ENCODE data around the gene FAM120C. TPM values are rescaled to one million over a fixed set of nuclear protein-coding genes. Genes with fewer than 3 reads are reported as not detected.

The FAM120C gene
- total RNA-seq (2013), result 2.1 TPM
- polyA plus RNA-seq (1 to 10 TPM; 1.7 to 2.6 (median 1.8) TPM), polyA minus RNA-seq (2.6 and 4.2 TPM in 2 replicates), total RNA-seq (1.0 to 7.0 (median 4.3) reads per million in 11 experiments)

GRCh38 chrX:54182864-54183613, at the start of gene FAM120C:
Gene FAM120C (minus strand): TSS chrX:54183254. CDS start chrX:54183198, 56 bp downstream.
- peak within 1 kb of the TSS; percentile 79 for H2AFZ ChIP-seq (ENCODE audit: insufficient read depth, low read depth, low read length, poor library complexity, severe bottlenecking)
- no peaks in the 10 kb centered on the region for H3K36me3 ChIP-seq (replicated peaks in 1 of 2; ENCODE audit: control insufficient read depth in 1 of 2, insufficient read depth in 2 of 2, low read length in 2 of 2)
- H3K36me3 Mint-ChIP-seq, result peaks cover 0 to 5% of the 10 kb centered on the region in 2 donors
- H3K4me2 ChIP-seq (replicated peaks; ENCODE audit: extremely low read depth, low read length, poor library complexity, severe bottlenecking), result peak within 1 kb of the TSS; percentile 79
- peak within 1 kb of the TSS; percentile 80 to 83 for H3K4me3 Mint-ChIP-seq
- peak; percentile 37 to 41 (median 41) for DNase-seq
- H3K27ac ChIP-seq (ENCODE audit: low read depth in 1 of 2, low read length in 2 of 2), result peak within 1 kb of the TSS; percentile 50 to 61
- peaks cover 37% of the 10 kb centered on the region for H3K4me1 Mint-ChIP-seq
- peaks cover 0 to 6% (median 0%) of the 10 kb centered on the region in 3 donors for H3K27me3 Mint-ChIP-seq (ENCODE audit: low read depth in 3 of 3)
- peaks cover 0 to 4% (median 0%) of the 10 kb centered on the region in 7 donors for H3K9me3 Mint-ChIP-seq
- H3K9ac ChIP-seq (ENCODE audit: insufficient read depth, low read length, poor library complexity, severe bottlenecking), result peak within 1 kb of the TSS; percentile 66
- H3K4me3 ChIP-seq (replicated peaks in 1 of 3; ENCODE audit: low read depth in 2 of 3, low read length in 3 of 3), result peak within 1 kb of the TSS; percentile 58 to 79 (median 77)
- H3K4me1 ChIP-seq (ENCODE audit: control insufficient read depth in 1 of 2, insufficient read depth in 2 of 2, low read length in 2 of 2), result peaks cover 29 to 32% of the 10 kb centered on the region in 2 donors
- TF ChIP-seq CTCF (IDR thresholded peaks at IDR 0.05), result no peak
- WGBS (ENCODE audit: insufficient coverage), result 0% methylated on average over 21 of the region's 70 CpGs
- intact Hi-C loops (cut with micrococcal nuclease), result loop anchor here in 1 of 2 donors (5.0 kb wide), 1 partner anchor 141 kb away; the partner anchor contains the start of gene PHF8
- no peaks in the 10 kb centered on the region for H3K9me3 ChIP-seq (replicated peaks in 1 of 2; ENCODE audit: control insufficient read depth in 1 of 2, insufficient read depth in 1 of 2, low read length in 2 of 2)
- peak within 1 kb of the TSS; percentile 43 to 88 (median 75) for H3K27ac Mint-ChIP-seq
- no peaks in the 10 kb centered on the region for H3K27me3 ChIP-seq (ENCODE audit: control insufficient read depth in 2 of 2, insufficient read depth in 2 of 2, low read length in 2 of 2)
- peaks cover 37% of the 10 kb centered on the region for H3K79me2 ChIP-seq (ENCODE audit: insufficient read depth, low read length)
- H4K20me1 ChIP-seq (ENCODE audit: insufficient read depth, low read length), result no peaks in the 10 kb centered on the region

GRCh38 chrX:54230435-54231148, 47.5 kb upstream of the FAM120C start:
- Histone ChIP-seq H3K79me2 (ENCODE audit: insufficient read depth, low read length) (no peaks in the 10 kb centered on the region), H3K9ac (ENCODE audit: insufficient read depth, low read length, poor library complexity, severe bottlenecking) (no peak overlapping the region), H3K9me3 (replicated peaks in 1 of 2; ENCODE audit: control insufficient read depth in 1 of 2, insufficient read depth in 1 of 2, low read length in 2 of 2) (no peaks in the 10 kb centered on the region), H3K4me2 (replicated peaks; ENCODE audit: extremely low read depth, low read length, poor library complexity, severe bottlenecking) (no peak overlapping the region), H3K4me1 (ENCODE audit: control insufficient read depth in 1 of 2, insufficient read depth in 2 of 2, low read length in 2 of 2) (no peaks in the 10 kb centered on the region), H4K20me1 (ENCODE audit: insufficient read depth, low read length) (no peaks in the 10 kb centered on the region), H3K4me3 (replicated peaks in 1 of 3; ENCODE audit: low read depth in 2 of 3, low read length in 3 of 3) (no peak overlapping the region), H3K27ac (ENCODE audit: low read depth in 1 of 2, low read length in 2 of 2) (no peak overlapping the region), H2AFZ (ENCODE audit: insufficient read depth, low read depth, low read length, poor library complexity, severe bottlenecking) (no peak overlapping the region), H3K36me3 (replicated peaks in 1 of 2; ENCODE audit: control insufficient read depth in 1 of 2, insufficient read depth in 2 of 2, low read length in 2 of 2) (no peaks in the 10 kb centered on the region), H3K27me3 (ENCODE audit: control insufficient read depth in 2 of 2, insufficient read depth in 2 of 2, low read length in 2 of 2) (no peaks in the 10 kb centered on the region)
- H3K9me3 Mint-ChIP-seq, result no peaks in the 10 kb centered on the region
- H3K27ac Mint-ChIP-seq, result no peak overlapping the region
- H3K27me3 Mint-ChIP-seq (ENCODE audit: low read depth in 3 of 3), result peaks cover 0 to 1% (median 0%) of the 10 kb centered on the region in 3 donors
- H3K4me3 Mint-ChIP-seq, result no peak overlapping the region
- WGBS (ENCODE audit: insufficient coverage), result no CpG with 5 or more reads among the region's 4 CpGs
- no peak for DNase-seq
- intact Hi-C loops (cut with micrococcal nuclease), result no loop called here
- no peaks in the 10 kb centered on the region for H3K36me3 Mint-ChIP-seq
- no peak for TF ChIP-seq CTCF (IDR thresholded peaks at IDR 0.05)
- no peaks in the 10 kb centered on the region for H3K4me1 Mint-ChIP-seq

All from CD14-positive monocyte (primary cell).